ENCODE results near the gene CRYGN.
A peak's percentile ranks its signal among the peaks of the same experiment; 100 is the strongest.

Gene CRYGN

GRCh38 chr7:151439855-151440798 is at the start of gene CRYGN:
TSS of gene CRYGN (minus strand) at chr7:151440141. CDS start at chr7:151439917, 224 bp downstream.
- H3K4me3 ChIP-seq (ENCODE audit: low read length, poor library complexity, severe bottlenecking): peak within 1 kb of the TSS; percentile 31
- H4K20me1 ChIP-seq (ENCODE audit: insufficient read depth, low read length, poor library complexity, severe bottlenecking): no peaks in the 10 kb centered on the region
- no peak for TF ChIP-seq EZH2phosphoT487 (IDR thresholded peaks at IDR 0.05; ENCODE audit: borderline replicate concordance)
- no peak for TF ChIP-seq CTCF (conservative IDR thresholded peaks at IDR 0.05; ENCODE audit: low read length)
- H3K9me2 ChIP-seq (replicated peaks; ENCODE audit: low read depth, low read length): no peaks in the 10 kb centered on the region
- H3K9me3 ChIP-seq (ENCODE audit: insufficient read depth, low read depth, low read length): no peaks in the 10 kb centered on the region
- no peak within 1 kb of the TSS for H3K9ac ChIP-seq (ENCODE audit: low read depth, low read length, poor library complexity, severe bottlenecking)
- no peaks in the 10 kb centered on the region for H3K36me3 ChIP-seq (ENCODE audit: insufficient read depth, low read length)
- H2AFZ ChIP-seq (ENCODE audit: low read length): peak within 1 kb of the TSS; percentile 63; the same call in 1 of the 2 replicates
- no peaks in the 10 kb centered on the region for H3K27me3 ChIP-seq (ENCODE audit: insufficient read depth, low read length, poor library complexity, severe bottlenecking)
- H3F3A ChIP-seq (ENCODE audit: low read depth): no peaks in the 10 kb centered on the region
- H3K79me2 ChIP-seq (ENCODE audit: insufficient read depth, low read length): no peaks in the 10 kb centered on the region
- peak within 1 kb of the TSS; percentile 41 for H3K4me2 ChIP-seq (ENCODE audit: low read depth, low read length, poor library complexity, severe bottlenecking)
- peaks cover 13% of the 10 kb centered on the region for H3K4me1 ChIP-seq (ENCODE audit: insufficient read depth, low read length, poor library complexity, severe bottlenecking)

GRCh38 chr7:151489498-151489897 is 49.6 kb upstream of the CRYGN start:
- H3K9ac ChIP-seq (ENCODE audit: low read depth, low read length, poor library complexity, severe bottlenecking): no peak overlapping the region
- H3K79me2 ChIP-seq (ENCODE audit: insufficient read depth, low read length): peaks cover 78% of the 10 kb centered on the region
- H3K27me3 ChIP-seq (ENCODE audit: insufficient read depth, low read length, poor library complexity, severe bottlenecking): no peaks in the 10 kb centered on the region
- H2AFZ ChIP-seq (ENCODE audit: low read length): no peak overlapping the region
- H4K20me1 ChIP-seq (ENCODE audit: insufficient read depth, low read length, poor library complexity, severe bottlenecking): peaks cover 42% of the 10 kb centered on the region
- H3F3A ChIP-seq (ENCODE audit: low read depth): no peaks in the 10 kb centered on the region
- H3K36me3 ChIP-seq (ENCODE audit: insufficient read depth, low read length): peaks cover 65% of the 10 kb centered on the region
- no peaks in the 10 kb centered on the region for H3K9me3 ChIP-seq (ENCODE audit: insufficient read depth, low read depth, low read length)
- H3K4me1 ChIP-seq (ENCODE audit: insufficient read depth, low read length, poor library complexity, severe bottlenecking): no peaks in the 10 kb centered on the region
- H3K4me3 ChIP-seq (ENCODE audit: low read length, poor library complexity, severe bottlenecking): no peak overlapping the region
- H3K4me2 ChIP-seq (ENCODE audit: low read depth, low read length, poor library complexity, severe bottlenecking): no peak overlapping the region
- no peaks in the 10 kb centered on the region for H3K9me2 ChIP-seq (replicated peaks; ENCODE audit: low read depth, low read length)
- no peak for TF ChIP-seq EZH2phosphoT487 (IDR thresholded peaks at IDR 0.05; ENCODE audit: borderline replicate concordance)
- no peak for TF ChIP-seq CTCF (conservative IDR thresholded peaks at IDR 0.05; ENCODE audit: low read length)

- no peaks in the 10 kb centered on the region for H3F3A ChIP-seq (ENCODE audit: low read depth)
- H2AFZ ChIP-seq (ENCODE audit: low read length): no peak overlapping the region
- H3K9me3 ChIP-seq (ENCODE audit: insufficient read depth, low read depth, low read length): no peaks in the 10 kb centered on the region
- peaks cover 28% of the 10 kb centered on the region for H4K20me1 ChIP-seq (ENCODE audit: insufficient read depth, low read length, poor library complexity, severe bottlenecking)
- no peaks in the 10 kb centered on the region for H3K4me1 ChIP-seq (ENCODE audit: insufficient read depth, low read length, poor library complexity, severe bottlenecking)
- peaks cover 79% of the 10 kb centered on the region for H3K36me3 ChIP-seq (ENCODE audit: insufficient read depth, low read length)
- H3K4me2 ChIP-seq (ENCODE audit: low read depth, low read length, poor library complexity, severe bottlenecking): no peak overlapping the region
- no peak overlapping the region for H3K9ac ChIP-seq (ENCODE audit: low read depth, low read length, poor library complexity, severe bottlenecking)
- H3K4me3 ChIP-seq (ENCODE audit: low read length, poor library complexity, severe bottlenecking): no peak overlapping the region
- TF ChIP-seq CTCF (conservative IDR thresholded peaks at IDR 0.05; ENCODE audit: low read length) (no peak), EZH2phosphoT487 (IDR thresholded peaks at IDR 0.05; ENCODE audit: borderline replicate concordance) (no peak)
- H3K79me2 ChIP-seq (ENCODE audit: insufficient read depth, low read length): peaks cover 64% of the 10 kb centered on the region
- no peaks in the 10 kb centered on the region for H3K27me3 ChIP-seq (ENCODE audit: insufficient read depth, low read length, poor library complexity, severe bottlenecking)
- no peaks in the 10 kb centered on the region for H3K9me2 ChIP-seq (replicated peaks; ENCODE audit: low read depth, low read length)
These were observed 48.2 kb upstream of the CRYGN start for GRCh38 chr7:151488096-151488495.

Data from Loucy (cell line).